UCSD-AML1 (cell line): ENCODE data around the gene SERPINF2.
A peak's percentile ranks its signal among the peaks of the same experiment; 100 is the strongest.
"Not testable (repeated sequence)": the region's sequence is repeated elsewhere in the genome, so short reads cannot be mapped to it uniquely, and the experiment has no call there.

ENCODE experiments used
- DNase-seq: peaks from one replicate; lab custom pipeline; 2025; ENCODE audit not compliant: unreplicated experiment; lab: John Stamatoyannopoulos, UW

The SERPINF2 gene

GRCh38 chr17:1742371-1743087 lies at the start of gene SERPINF2:
SERPINF2 (plus strand) TSS chr17:1742871; CDS start chr17:1744996, 2,125 bp downstream.
- no peak for DNase-seq

- DNase-seq, result no peak
These were observed 49.3 kb upstream of the SERPINF2 start for GRCh38 chr17:1693339-1693738.

GRCh38 chr17:1695365-1695764 lies 47.3 kb upstream of the SERPINF2 start:
- no peak for DNase-seq

- DNase-seq, result no peak
These were observed 45.0 kb upstream of the SERPINF2 start for GRCh38 chr17:1697681-1698080.

GRCh38 chr17:1699891-1700290 lies 42.8 kb upstream of the SERPINF2 start:
- DNase-seq, result not testable (repeated sequence)

GRCh38 chr17:1703063-1703462 lies 39.6 kb upstream of the SERPINF2 start:
- no peak for DNase-seq

GRCh38 chr17:1705004-1705403 lies 37.7 kb upstream of the SERPINF2 start:
- no peak for DNase-seq

- DNase-seq, result no peak
These were observed 35.6 kb upstream of the SERPINF2 start for GRCh38 chr17:1707107-1707506.

GRCh38 chr17:1708791-1709346 lies 33.8 kb upstream of the SERPINF2 start:
- not testable (repeated sequence) for DNase-seq

- no peak for DNase-seq
These were observed 33.2 kb upstream of the SERPINF2 start for GRCh38 chr17:1709403-1709951.

- DNase-seq, result peak; percentile 38
These were observed 32.5 kb upstream of the SERPINF2 start, which contains the start of gene TLCD2 for GRCh38 chr17:1709971-1710806. TLCD2 (minus strand) TSS chr17:1710377; CDS start chr17:1710242, 135 bp downstream.

- no peak for DNase-seq
These were observed 31.7 kb upstream of the SERPINF2 start for GRCh38 chr17:1710807-1711553.

- DNase-seq, result no peak
These were observed 30.9 kb upstream of the SERPINF2 start for GRCh38 chr17:1711804-1712203.

GRCh38 chr17:1712271-1712670 lies 30.4 kb upstream of the SERPINF2 start:
- no peak for DNase-seq

- DNase-seq, result no peak
These were observed 29.4 kb upstream of the SERPINF2 start for GRCh38 chr17:1713160-1713877.

GRCh38 chr17:1713878-1714426 lies 28.7 kb upstream of the SERPINF2 start:
- DNase-seq, result peak; percentile 57

- peak; percentile 89 for DNase-seq
These were observed 28.2 kb upstream of the SERPINF2 start for GRCh38 chr17:1714427-1714979.

GRCh38 chr17:1714980-1715802 lies 27.5 kb upstream of the SERPINF2 start:
- peak; percentile 51 for DNase-seq

- DNase-seq, result no peak
These were observed 26.9 kb upstream of the SERPINF2 start for GRCh38 chr17:1715803-1716075.
